ACHN (cell line): ENCODE results near the gene RIPOR2.

Experiments
- DNase-seq: peaks from one replicate; pipeline ENCODE4 v3.0.0-alpha.2; 2015
- in situ Hi-C: cut with HindIII; loops from 2 replicates; pipeline ENCODE4 v1.10.0; 2017; ENCODE audit warnings: low sequenced_read_pairs, low pct_ligation_motif_present, low pct_unique_long_range_greater_than_20kb

RIPOR2 gene

GRCh38 chr6:24836109-24836508 lies 99.7 kb downstream of the RIPOR2 start:
- DNase-seq: no peak
- in situ Hi-C loops: no loop called here

- no peak for DNase-seq
- in situ Hi-C loops: no loop called here
Measured at GRCh38 chr6:24833711-24834386, 101.9 kb downstream of the RIPOR2 start.

- in situ Hi-C loops: no loop called here
- DNase-seq: no peak
Measured at GRCh38 chr6:24832794-24833193, 103.0 kb downstream of the RIPOR2 start.

- in situ Hi-C loops: no loop called here
- no peak for DNase-seq
Measured at GRCh38 chr6:24831771-24832716, 103.7 kb downstream of the RIPOR2 start.

GRCh38 chr6:24829657-24830056 lies 106.1 kb downstream of the RIPOR2 start:
- no peak for DNase-seq

GRCh38 chr6:24827970-24828369 lies 107.8 kb downstream of the RIPOR2 start:
- DNase-seq: no peak
- in situ Hi-C loops: no loop called here

More at GRCh38 chr6:24829657-24830056, 106.1 kb downstream of the RIPOR2 start:
- in situ Hi-C loops: no loop called here

GRCh38 chr6:24827162-24827561 lies 108.6 kb downstream of the RIPOR2 start:
- DNase-seq: no peak
- in situ Hi-C loops: no loop called here

- no peak for DNase-seq
- in situ Hi-C loops: no loop called here
Measured at GRCh38 chr6:24825130-24825630, 110.6 kb downstream of the RIPOR2 start.

- DNase-seq: no peak
- in situ Hi-C loops: no loop called here
Measured at GRCh38 chr6:24824142-24824938, 111.4 kb downstream of the RIPOR2 start.

- DNase-seq: no peak
- in situ Hi-C loops: no loop called here
Measured at GRCh38 chr6:24823185-24823584, 112.6 kb downstream of the RIPOR2 start.

GRCh38 chr6:24822696-24823095 lies 113.1 kb downstream of the RIPOR2 start:
- DNase-seq: no peak
- in situ Hi-C loops: no loop called here

- DNase-seq: no peak
- in situ Hi-C loops: no loop called here
Measured at GRCh38 chr6:24821860-24822444, 113.8 kb downstream of the RIPOR2 start.

GRCh38 chr6:24818346-24818745 lies 117.4 kb downstream of the RIPOR2 start:
- in situ Hi-C loops: no loop called here
- no peak for DNase-seq

- DNase-seq: no peak
- in situ Hi-C loops: no loop called here
Measured at GRCh38 chr6:24809728-24810127, 126.0 kb downstream of the RIPOR2 start.

GRCh38 chr6:24807584-24807983 lies 128.2 kb downstream of the RIPOR2 start:
- no peak for DNase-seq
- in situ Hi-C loops: no loop called here

GRCh38 chr6:24802271-24803059 lies 133.3 kb downstream of the RIPOR2 start:
- in situ Hi-C loops: no loop called here
- DNase-seq: no peak

- in situ Hi-C loops: no loop called here
- DNase-seq: no peak
Measured at GRCh38 chr6:24799541-24799915, 136.2 kb downstream of the RIPOR2 start.
